ENCODE measurements around the gene TADA2A.

The TADA2A gene

GRCh38 chr17:37389160-37389559, 17.5 kb upstream of the TADA2A start:
- H3K4me3 ChIP-seq (ENCODE audit: low read length) = no peak overlapping the region
- H3K79me2 ChIP-seq (ENCODE audit: low read length) = no peaks in the 10 kb centered on the region
- 0 out of 2 replicates have a peak, but pooled peaks cover 4% of the 10 kb centered on the region for H4K20me1 ChIP-seq (ENCODE audit: insufficient read depth, low read length)
- H3K4me1 ChIP-seq (ENCODE audit: low read length) = peaks cover 19% of the 10 kb centered on the region
- no peak overlapping the region for H3K9ac ChIP-seq (ENCODE audit: low read length)
- H3K4me2 ChIP-seq (ENCODE audit: low read length) = no peak overlapping the region
- H3K27ac ChIP-seq (ENCODE audit: low read length) = no peak overlapping the region
- TF ChIP-seq CTCF (IDR thresholded peaks at IDR 0.05; ENCODE audit: low read depth, low read length) = no peak
- TF ChIP-seq EZH2phosphoT487 (IDR thresholded peaks at IDR 0.05; ENCODE audit: low read depth) = no peak
- 0 out of 2 replicates have a peak, but pooled peaks cover 6% of the 10 kb centered on the region for H3K27me3 ChIP-seq (ENCODE audit: low read depth, low read length)
- H3K9me3 ChIP-seq (ENCODE audit: insufficient read depth, low read length) = no peaks in the 10 kb centered on the region
- H2AFZ ChIP-seq (ENCODE audit: low read depth, low read length) = no peak overlapping the region
- H3K36me3 ChIP-seq (replicated peaks; ENCODE audit: low read depth, low read length) = no peaks in the 10 kb centered on the region

- Histone ChIP-seq H3K4me1 (ENCODE audit: low read length) (peaks cover 19% of the 10 kb centered on the region), H3K4me3 (ENCODE audit: low read length) (no peak overlapping the region), H3K27ac (ENCODE audit: low read length) (no peak overlapping the region), H4K20me1 (ENCODE audit: insufficient read depth, low read length) (0 out of 2 replicates have a peak, but pooled peaks cover 4% of the 10 kb centered on the region), H2AFZ (ENCODE audit: low read depth, low read length) (no peak overlapping the region), H3K4me2 (ENCODE audit: low read length) (no peak overlapping the region), H3K36me3 (replicated peaks; ENCODE audit: low read depth, low read length) (no peaks in the 10 kb centered on the region), H3K27me3 (ENCODE audit: low read depth, low read length) (0 out of 2 replicates have a peak, but pooled peaks cover 6% of the 10 kb centered on the region), H3K9me3 (ENCODE audit: insufficient read depth, low read length) (no peaks in the 10 kb centered on the region), H3K9ac (ENCODE audit: low read length) (no peak overlapping the region), H3K79me2 (ENCODE audit: low read length) (no peaks in the 10 kb centered on the region)
- TF ChIP-seq CTCF (IDR thresholded peaks at IDR 0.05; ENCODE audit: low read depth, low read length) (no peak), EZH2phosphoT487 (IDR thresholded peaks at IDR 0.05; ENCODE audit: low read depth) (no peak)
Observed at GRCh38 chr17:37391146-37391545, 15.5 kb upstream of the TADA2A start.

- H3K27ac ChIP-seq (ENCODE audit: low read length) = no peak overlapping the region
- 0 out of 2 replicates have a peak, but pooled peaks cover 6% of the 10 kb centered on the region for H3K27me3 ChIP-seq (ENCODE audit: low read depth, low read length)
- H3K4me3 ChIP-seq (ENCODE audit: low read length) = peak overlapping the region; percentile 32
- 0 out of 2 replicates have a peak, but pooled peaks cover 4% of the 10 kb centered on the region for H4K20me1 ChIP-seq (ENCODE audit: insufficient read depth, low read length)
- peak overlapping the region; percentile 67 for H3K4me2 ChIP-seq (ENCODE audit: low read length)
- no peak overlapping the region for H3K9ac ChIP-seq (ENCODE audit: low read length)
- peaks cover 19% of the 10 kb centered on the region for H3K4me1 ChIP-seq (ENCODE audit: low read length)
- TF ChIP-seq CTCF (IDR thresholded peaks at IDR 0.05; ENCODE audit: low read depth, low read length) = no peak
- no peak for TF ChIP-seq EZH2phosphoT487 (IDR thresholded peaks at IDR 0.05; ENCODE audit: low read depth)
- H3K79me2 ChIP-seq (ENCODE audit: low read length) = no peaks in the 10 kb centered on the region
- no peaks in the 10 kb centered on the region for H3K36me3 ChIP-seq (replicated peaks; ENCODE audit: low read depth, low read length)
- H3K9me3 ChIP-seq (ENCODE audit: insufficient read depth, low read length) = no peaks in the 10 kb centered on the region
- H2AFZ ChIP-seq (ENCODE audit: low read depth, low read length) = no peak overlapping the region
Observed at GRCh38 chr17:37392024-37392590, 14.6 kb upstream of the TADA2A start.

GRCh38 chr17:37393352-37393751, 13.3 kb upstream of the TADA2A start:
- Histone ChIP-seq H3K36me3 (replicated peaks; ENCODE audit: low read depth, low read length) (no peaks in the 10 kb centered on the region), H3K9ac (ENCODE audit: low read length) (no peak overlapping the region), H3K27ac (ENCODE audit: low read length) (no peak overlapping the region), H3K79me2 (ENCODE audit: low read length) (no peaks in the 10 kb centered on the region), H4K20me1 (ENCODE audit: insufficient read depth, low read length) (0 out of 2 replicates have a peak, but pooled peaks cover 4% of the 10 kb centered on the region), H3K4me1 (ENCODE audit: low read length) (peaks cover 21% of the 10 kb centered on the region), H3K27me3 (ENCODE audit: low read depth, low read length) (0 out of 2 replicates have a peak, but pooled peaks cover 6% of the 10 kb centered on the region), H3K9me3 (ENCODE audit: insufficient read depth, low read length) (no peaks in the 10 kb centered on the region), H2AFZ (ENCODE audit: low read depth, low read length) (no peak overlapping the region), H3K4me2 (ENCODE audit: low read length) (no peak overlapping the region), H3K4me3 (ENCODE audit: low read length) (no peak overlapping the region)
- TF ChIP-seq CTCF (IDR thresholded peaks at IDR 0.05; ENCODE audit: low read depth, low read length) = no peak
- no peak for TF ChIP-seq EZH2phosphoT487 (IDR thresholded peaks at IDR 0.05; ENCODE audit: low read depth)
